Caki2 (cell line): ENCODE measurements around the gene FGF10. TPM values are rescaled to one million over a fixed set of nuclear protein-coding genes. Genes with fewer than 3 reads are reported as not detected.

Experiments used
- DNase-seq: peaks from one replicate; pipeline ENCODE4 v3.0.0-alpha.2; 2015; ENCODE audit warnings: low read depth
- in situ Hi-C: cut with HindIII; loops from 2 replicates; pipeline ENCODE4 v1.10.0; 2016; ENCODE audit warnings: low sequenced_read_pairs, low pct_unique_long_range_greater_than_20kb, mixed read lengths
- total RNA-seq: library from RNA; depleted of rRNA; stranded (reverse); fragments of >200 nt; shearing (Covaris generic); gene quantifications from 2 replicates; pipeline ENCODE4 v1.2.3, GENCODE V29; 2014; ENCODE audit warnings: low replicate concordance

FGF10 gene
- total RNA-seq, 1 experiment from 2014 or later = not detected

DNA sequence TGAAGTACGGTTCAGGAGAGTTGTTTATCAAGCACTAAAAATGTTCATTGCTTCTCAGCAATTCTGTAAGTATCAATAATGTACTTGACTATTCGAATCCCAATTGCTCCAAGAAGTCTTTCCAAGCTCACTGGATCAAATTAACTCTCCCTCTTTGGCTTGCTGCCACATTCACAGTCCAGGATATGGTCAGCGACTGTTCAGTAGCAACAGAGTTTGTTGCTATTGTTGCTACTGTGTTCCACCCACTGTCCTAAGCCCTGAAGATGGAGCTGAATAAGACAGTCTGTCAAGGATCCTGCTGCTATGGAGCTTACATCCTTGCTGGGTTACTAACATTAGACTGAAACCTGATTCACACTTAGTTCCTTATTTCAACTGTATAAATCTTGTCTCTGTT is 110.8 kb downstream of the FGF10 start:
- DNase-seq = no peak
- in situ Hi-C loops = no loop called here

DNA sequence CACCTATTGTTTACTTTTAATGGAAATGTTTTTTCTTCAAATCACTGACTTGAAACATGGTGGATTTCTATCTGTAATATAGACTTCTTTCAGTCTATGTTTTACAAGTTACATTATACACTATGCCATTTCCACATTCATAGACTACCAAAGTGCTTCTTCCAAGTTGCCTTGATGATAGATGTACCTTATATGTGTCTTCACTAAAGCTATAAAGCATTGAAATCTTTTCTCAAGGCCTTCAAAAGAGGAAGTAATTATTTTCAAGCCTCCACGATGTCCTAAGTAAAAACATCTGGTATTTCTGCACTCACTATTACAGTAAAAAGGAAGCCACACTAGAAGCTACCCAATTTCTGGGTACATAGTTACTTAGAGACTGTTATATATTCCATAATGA is 113.3 kb downstream of the FGF10 start:
- in situ Hi-C loops = no loop called here
- DNase-seq = no peak

DNA sequence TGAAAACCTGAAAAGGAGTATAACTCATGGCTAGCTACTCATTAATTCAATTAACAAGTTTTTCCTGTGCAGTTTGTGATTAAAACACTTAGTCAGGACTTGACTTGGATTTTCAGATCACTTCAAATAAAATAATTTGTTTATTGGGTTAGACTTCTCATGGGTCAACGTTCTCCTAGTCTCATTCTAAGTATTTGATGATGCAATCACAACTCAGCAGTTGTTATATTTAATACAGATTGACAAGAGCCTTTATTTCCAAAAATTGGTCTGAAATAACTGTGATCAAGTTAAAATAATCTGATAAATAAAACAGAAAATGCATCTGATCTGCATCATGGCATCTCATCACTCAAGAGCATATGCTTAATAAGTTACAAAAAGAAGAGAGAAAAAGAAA is 113.9 kb downstream of the FGF10 start:
- no peak for DNase-seq
- in situ Hi-C loops = no loop called here

DNA sequence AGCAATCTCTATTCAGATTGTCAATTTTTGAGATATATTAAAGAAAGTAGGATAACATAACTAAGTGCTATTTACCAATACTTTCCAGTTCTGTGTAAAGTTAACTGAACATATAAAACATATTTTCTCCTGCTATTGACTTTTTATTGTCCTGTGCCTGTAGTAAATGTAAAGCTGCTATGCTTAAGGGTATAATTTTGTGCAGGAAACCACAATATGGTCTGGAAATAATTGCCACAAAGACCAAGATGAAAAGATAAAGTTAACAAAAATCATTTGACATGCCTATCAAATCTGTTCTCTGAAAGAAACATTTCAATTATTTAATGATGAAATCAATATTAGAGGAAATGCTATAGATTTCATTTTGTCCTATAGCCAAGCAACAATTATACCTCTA is 121.3 kb downstream of the FGF10 start:
- in situ Hi-C loops = no loop called here
- DNase-seq = no peak

DNA sequence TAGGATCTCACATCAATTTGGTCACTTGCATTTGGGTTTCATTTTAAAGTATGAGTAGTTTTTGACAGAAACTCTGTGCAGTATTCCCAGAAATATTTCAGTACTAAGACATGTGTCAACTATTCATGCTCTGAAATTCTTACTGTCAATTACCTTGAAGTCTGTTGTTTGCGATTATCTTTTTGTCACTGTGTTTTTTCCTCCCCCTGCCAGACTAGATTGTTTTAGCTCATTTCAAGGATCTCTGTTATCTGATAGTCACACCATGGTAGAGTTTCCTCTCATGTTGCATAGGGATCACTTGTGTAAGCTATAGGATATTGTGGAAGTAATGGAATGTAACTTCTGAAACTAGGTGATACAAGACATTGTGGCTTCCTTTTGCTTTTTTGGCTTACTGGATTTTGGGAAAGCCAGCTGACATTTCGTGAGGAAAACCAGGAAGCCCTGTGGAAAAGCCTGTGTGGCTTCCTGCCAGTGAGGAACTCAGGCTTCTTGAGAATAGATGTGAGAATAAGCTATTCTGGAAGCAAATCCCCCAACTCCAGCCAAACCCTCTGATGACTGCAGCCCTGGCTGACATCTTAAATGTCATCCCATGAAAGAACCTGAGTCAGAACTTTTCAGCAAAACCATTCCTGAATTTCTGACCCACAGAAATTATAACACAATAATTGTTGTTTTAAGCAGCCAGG is 122.2 kb downstream of the FGF10 start:
- no peak for DNase-seq
- in situ Hi-C loops = no loop called here

DNA sequence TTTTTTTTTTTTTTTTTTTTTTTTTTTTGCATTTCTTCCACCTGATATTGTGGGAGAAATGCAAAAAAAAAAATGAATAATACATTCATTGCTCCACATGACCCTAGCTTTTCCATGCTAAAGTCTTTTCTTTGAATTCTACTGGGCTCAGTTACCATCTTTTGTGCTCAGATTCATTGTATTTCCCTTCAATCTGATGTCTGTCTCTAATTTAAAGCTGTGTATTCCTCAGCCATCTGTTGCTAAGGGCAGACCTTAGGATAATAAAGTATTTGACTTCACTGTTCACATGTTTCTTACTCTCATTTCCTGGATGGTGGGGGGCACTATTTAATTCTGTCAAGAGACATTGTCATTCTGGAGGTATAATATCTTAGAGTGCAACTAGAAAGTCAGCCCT is 123.5 kb downstream of the FGF10 start:
- in situ Hi-C loops = no loop called here
- no peak for DNase-seq

DNA sequence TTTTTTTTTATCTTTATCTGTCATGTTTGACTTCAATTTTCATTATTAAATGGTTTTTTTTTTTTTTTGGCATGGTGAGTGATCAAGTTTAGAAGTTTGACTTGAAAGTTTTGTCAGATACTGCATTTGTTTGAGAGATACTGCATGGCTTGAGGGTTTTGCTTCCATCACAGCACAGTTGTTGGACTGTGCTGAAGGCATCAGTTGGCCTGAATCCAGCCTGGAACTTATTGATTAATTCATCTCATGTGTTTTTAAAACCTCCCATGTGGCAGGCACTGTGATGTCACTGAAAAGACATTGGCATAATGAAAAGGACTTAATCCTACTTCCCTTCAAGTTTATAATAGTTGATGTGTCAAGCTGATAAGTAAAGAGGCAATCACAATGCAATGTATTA is 128.4 kb downstream of the FGF10 start:
- no peak for DNase-seq
- in situ Hi-C loops = no loop called here

DNA sequence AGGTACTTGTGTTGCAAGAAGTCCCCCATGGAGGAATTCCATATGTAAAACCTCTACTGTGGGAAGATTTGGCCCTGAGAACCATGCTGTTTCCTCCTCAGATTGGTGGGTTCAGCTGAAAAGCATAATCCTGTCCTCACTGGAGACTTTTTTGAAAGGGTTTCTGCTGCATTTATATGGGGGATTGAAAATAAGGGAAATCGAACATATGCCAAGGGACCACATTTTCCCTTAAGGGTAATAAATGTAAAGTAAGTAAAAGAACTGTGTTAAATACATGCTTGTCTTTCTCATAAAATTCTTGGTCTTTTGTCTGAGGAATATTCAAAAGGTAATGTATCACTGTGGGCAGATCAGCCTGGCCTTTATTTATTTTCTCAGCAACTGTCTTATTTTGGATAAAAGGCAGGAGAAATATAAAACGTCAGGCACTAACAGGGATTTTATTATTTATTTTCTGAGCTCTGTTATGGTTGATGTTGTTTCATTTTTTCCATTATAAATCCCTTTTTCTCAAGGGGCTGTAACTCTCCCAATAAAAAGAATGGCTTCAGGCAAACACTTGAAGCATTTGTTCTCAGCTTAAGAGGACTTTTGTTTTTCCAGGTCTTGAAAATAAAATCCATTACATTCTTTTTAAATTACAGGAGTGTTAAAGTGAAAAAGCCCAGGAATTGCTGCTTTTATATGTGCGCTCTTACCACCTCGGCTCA is 131.4 kb downstream of the FGF10 start:
- in situ Hi-C loops = no loop called here
- no peak for DNase-seq

DNA sequence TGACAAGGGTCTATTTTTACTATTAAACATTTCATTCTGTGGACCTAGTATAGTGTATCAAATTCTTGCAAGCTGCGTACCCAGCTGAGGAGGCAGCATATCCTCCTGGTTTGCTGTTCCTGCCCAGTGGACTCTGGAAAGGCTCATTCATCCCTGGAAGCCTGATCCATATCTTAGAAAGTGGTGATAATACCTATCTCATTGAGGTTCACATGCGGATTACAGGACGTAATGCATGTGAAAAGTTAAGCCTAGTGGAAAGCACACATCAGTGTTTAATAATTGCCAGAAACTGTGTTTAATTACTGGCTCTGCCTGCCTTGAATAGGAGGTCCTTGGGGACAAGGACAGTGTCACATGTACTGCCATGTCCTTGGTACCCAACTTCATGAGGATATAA is 132.0 kb downstream of the FGF10 start:
- in situ Hi-C loops = no loop called here
- DNase-seq = no peak
